Measurements from ENCODE around the gene TMED5.
"Not testable (repeated sequence)": the region's sequence is repeated elsewhere in the genome, so short reads cannot be mapped to it uniquely, and the experiment has no call there.

Gene TMED5

DNA sequence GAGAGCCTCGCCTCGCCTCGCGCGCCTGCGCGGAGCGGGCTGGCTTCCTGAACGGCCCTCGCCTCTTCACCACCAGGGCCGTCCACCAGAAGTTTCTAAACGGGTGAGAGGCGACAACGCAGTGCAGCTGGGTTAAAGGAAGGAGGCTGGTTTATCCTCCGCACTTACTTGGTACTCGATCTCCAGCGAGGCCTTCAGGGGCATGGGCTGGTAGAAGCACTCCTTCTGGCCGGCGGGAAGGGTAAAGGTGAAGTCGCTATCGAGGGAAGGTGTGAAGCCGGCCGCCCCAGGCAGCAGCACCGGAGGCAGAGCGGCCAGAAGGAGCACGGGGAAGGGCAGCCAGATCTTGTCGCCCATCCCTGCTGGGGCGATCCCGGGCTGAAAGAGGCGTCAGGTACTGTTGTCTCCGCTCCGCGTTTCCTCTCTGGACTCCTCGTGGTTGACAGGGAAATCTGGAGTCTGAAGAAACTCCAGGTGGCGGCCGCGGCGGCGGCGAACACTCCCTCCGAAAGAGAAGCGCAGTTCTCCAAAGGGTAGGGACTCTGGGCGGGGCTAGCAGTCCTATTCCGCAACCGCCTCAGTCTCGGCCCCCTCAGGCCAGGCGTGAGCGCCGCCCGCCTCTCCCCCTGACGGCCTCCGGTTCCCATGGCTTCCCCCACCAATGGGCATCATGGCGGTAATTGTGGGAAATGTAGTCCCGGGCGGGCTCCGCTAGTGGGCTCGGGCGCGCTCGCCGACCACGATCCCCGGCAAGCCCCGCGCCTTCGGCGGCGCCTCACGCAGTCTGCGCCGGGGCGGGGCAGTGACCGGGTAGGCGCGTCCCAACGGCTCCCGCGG lies at the start of gene TMED5:
TSS of gene TMED5 (minus strand) at position 528 of the 837 bp plus-strand sequence. CDS start at position 357, 171 bp downstream.
- peak; percentile 93 for DNase-seq (ENCODE audit: low read depth, low spot score)

DNA sequence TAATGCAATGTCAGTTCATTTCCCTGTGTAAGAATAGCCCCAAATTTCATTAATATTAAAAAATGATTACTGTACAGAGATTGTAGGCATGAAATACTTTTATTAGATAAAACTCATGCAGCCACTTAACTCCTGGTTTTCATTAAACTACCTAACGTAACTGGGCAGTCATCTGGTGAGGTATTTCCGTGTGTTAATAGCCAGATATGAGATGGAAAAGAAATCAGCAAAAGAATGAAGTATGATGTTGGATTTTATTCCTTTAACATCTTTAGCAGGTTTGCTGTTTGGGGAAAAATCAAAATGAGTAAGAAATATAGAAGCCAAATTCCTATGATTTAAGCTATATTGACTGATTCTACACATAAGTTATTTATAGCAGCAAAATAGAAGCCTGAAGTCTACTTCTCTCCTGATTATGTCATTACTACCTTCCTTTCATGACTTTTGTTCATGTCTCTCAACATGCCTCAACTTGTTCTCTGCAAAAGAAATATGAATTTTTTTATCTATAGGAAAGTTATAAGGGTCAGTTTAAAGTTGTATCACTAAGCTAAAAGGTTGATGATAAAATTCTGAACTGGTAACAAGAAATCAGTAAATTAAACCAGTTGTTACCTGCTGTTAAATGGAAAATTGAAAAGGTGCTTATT lies 42.9 kb upstream of the TMED5 start:
- DNase-seq (ENCODE audit: low read depth, low spot score), result no peak

GRCh38 chr1:93221913-93222312 lies 41.7 kb upstream of the TMED5 start:
- no peak for DNase-seq (ENCODE audit: low read depth, low spot score)

DNA sequence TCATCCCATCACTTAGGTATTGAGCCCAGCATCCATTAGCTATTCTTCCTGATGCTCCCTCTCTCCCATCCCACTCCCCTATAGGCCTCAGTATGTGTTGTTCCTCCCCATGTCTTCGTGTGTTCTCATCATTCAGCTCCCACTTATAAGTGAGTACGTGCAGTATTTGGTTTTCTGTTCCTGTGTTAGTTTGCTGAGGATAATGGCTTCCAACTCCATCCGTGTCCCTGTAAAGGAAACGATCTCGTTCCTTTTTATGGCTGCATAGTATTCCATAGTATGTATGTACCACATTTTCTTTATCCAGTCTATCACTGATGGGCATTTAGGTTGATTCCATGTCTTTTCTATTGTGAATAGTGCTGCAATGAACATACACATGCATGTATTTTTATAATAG lies 40.5 kb upstream of the TMED5 start:
- DNase-seq (ENCODE audit: low read depth, low spot score), result not testable (repeated sequence)

DNA sequence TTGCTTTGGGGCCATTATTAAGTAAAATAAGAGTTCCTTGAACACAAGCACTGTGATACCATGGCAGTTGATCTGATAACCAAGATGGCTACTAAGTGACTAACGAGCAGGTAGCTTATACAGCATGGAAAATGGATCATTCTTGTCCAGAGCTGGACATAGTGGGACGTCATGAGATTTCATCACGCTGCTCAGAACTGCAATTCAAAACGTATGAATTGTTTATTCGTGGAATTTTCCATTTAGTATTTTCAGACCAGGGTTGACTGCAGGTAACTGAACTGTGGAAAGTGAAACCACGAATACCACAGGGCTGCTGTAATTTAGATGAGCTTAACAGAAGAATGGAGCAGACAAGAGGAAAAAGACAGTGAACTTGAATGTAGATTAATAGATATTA lies 39.2 kb upstream of the TMED5 start:
- no peak for DNase-seq (ENCODE audit: low read depth, low spot score)

- no peak for DNase-seq (ENCODE audit: low read depth, low spot score)
Observed at GRCh38 chr1:93215322-93215721, 35.1 kb upstream of the TMED5 start.

GRCh38 chr1:93207211-93207610 lies 27.0 kb upstream of the TMED5 start:
- no peak for DNase-seq (ENCODE audit: low read depth, low spot score)

DNA sequence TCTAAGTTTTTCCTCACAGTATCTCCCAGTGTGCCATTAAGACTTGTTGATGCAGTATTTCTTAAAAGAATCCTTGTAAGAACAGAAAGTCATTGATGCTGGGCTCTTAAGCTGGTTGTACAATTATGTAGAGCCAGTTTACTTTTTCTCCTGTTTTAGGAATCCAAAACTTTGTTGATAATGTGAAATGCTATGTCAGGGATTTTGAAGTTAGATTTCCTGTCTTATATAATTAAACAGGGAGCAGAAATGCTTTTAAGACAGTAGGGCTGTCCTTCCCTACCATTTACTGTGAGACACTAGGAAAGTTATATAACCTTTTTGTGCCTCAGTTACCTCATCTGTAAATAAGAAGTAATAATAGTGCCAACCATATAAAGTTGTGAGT lies 26.3 kb upstream of the TMED5 start:
- no peak for DNase-seq (ENCODE audit: low read depth, low spot score)

DNA sequence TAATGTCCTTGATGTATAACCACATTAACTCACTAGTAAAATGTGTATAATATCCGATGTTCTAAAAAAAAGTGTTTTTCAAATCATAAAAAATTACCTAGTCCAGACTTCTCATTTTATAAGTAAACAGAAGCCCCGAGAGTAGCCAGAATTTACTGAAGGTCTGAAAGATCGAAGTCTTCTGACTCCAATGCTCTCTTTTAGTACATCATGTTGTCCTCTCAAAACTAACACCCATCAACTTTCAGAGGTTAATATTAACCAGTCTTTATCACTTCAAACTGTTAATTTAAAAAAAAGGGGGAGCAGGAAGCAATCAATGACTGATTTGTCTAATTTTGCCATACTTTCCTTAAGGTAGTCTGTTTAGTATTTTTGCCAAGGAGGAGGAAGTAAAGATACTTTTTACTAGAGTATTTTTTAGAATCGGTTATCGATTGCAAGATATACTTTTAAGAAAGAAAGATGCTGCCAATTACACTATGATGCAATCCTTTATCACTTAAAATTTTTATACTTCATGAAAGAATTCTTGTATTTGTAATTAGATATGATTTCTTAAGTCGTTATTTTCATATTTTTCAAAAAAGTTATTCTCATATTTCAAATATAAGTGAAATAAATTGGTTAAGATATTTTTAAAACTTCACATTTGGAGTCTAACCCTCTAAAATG lies 25.8 kb upstream of the TMED5 start:
- DNase-seq (ENCODE audit: low read depth, low spot score), result no peak

DNA sequence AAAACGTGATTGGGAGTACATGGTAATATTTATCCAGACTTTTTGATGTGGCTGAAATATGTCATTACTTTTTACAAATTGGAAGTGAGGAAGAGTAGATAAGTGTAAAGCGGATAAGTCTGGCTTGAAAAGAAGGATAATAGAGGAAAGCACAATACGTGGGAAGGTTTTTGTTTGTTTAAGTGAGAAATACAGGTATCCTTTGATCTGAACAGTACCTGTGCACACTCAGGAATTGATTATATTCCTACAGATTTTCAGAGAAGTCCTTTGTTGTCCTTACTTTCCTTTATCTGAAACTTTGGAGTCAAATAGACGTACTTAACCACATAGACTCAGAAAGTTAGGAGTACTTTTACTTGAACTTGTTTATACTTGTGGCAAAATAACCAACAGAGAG lies 20.5 kb upstream of the TMED5 start:
- DNase-seq (ENCODE audit: low read depth, low spot score), result no peak

DNA sequence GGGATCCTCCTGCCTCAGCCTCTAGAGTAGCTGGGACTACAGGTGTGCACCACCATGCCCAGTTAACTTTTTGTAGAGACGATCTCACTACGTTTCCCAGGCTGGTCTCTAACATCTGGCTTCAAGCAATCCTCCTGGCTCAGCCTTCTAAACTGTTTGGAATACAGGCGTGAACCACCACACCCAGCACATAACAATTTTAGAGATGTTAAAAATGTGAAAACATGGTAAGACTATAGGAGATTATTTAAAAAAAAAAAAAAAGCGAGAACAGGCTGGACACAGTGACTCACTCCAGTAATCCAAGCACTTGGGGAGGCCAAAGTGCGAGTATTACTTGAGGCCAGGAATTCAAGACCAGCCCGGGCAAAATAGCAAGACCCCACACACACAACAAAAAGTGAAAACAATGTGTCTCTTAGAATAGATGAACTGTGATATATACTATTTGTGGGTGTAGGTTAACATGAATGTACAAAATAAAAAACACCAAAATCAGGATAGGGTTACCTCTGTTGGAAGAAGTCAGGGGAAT lies 19.9 kb upstream of the TMED5 start:
- no peak for DNase-seq (ENCODE audit: low read depth, low spot score)

DNA sequence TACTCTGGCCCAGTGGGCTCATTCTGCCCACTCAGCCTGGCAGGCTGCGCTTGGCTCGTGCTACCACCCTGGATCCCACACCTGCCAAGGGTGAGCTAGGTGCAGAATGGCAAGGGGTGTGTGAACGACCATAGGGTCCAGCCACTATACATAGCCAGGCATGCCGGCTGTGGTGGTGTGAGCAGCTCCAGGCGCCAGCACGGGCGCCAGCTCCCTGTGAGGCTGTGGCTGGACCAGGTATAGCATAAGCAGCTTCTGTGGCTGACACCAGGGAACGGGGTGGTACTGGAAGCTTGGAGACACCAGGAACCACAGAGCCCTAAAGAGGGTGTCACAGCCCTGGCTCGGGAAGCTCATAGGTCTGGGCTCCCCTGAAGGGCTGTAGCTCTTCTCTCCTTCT lies 18.9 kb upstream of the TMED5 start:
- no peak for DNase-seq (ENCODE audit: low read depth, low spot score)

- no peak for DNase-seq (ENCODE audit: low read depth, low spot score)
Observed at GRCh38 chr1:93196591-93196990, 16.4 kb upstream of the TMED5 start.

DNA sequence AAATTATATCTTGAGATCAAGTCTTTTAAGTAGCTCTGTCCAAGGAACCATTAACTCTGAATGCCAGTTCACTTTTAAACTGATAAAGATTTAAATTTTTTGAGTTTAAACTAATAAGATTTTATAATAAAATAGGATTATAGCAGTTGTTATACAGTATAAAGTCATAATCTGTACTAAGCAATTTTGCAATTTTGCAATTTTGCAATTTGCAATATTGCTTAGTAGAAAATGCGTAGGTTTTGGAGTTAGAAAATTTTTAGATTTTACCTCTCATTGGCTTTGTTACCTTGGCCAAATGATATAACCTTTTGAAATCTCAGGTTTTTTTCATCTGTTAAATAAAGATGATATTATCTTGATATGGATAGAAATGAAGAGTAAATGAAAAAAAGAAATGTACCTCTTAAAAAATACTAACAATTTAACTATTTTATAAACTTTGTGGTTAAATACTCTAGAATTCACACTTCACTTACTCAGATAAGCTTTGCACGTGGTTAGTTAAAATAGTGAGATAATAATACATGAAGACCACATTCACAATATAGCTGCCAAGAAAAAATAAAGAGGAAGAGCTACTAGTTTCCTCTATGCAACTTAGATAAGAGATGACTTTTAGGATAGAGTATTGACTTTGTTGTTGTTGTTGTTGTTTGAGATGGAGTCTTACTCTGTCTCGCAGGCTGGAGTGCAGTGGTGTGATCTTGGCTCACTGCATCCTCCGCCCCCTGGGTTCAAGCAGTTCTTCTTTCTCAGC lies 14.2 kb upstream of the TMED5 start:
- no peak for DNase-seq (ENCODE audit: low read depth, low spot score)

- no peak for DNase-seq (ENCODE audit: low read depth, low spot score)
Observed at GRCh38 chr1:93190432-93190831, 10.2 kb upstream of the TMED5 start.

DNA sequence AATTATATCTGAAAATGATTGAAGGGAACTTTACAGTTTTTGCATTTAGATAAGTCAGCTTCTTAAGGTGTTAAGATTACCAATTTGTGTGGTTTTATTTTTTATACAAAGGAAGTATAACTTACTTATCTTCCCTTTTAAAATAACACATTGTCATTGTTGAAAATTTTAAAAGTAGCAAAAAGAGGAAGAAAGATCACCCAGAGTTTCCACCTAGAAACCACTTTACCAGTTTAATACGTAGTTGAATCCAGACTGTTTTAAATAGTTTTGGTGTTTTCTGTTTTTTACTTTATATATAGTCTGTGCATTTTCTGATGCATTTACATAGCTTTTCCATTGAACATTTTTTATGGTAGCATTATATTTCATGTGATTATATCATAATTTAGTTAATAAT lies 6.5 kb upstream of the TMED5 start:
- DNase-seq (ENCODE audit: low read depth, low spot score), result no peak

GRCh38 chr1:93180723-93181613 lies 755 bp upstream of the TMED5 start, which contains the start of gene CCDC18:
Gene CCDC18, plus strand, starts transcription at chr1:93180724. Its CDS starts 2,638 bp downstream, at chr1:93183362.
- peak; percentile 33 for DNase-seq (ENCODE audit: low read depth, low spot score)

- no peak for DNase-seq (ENCODE audit: low read depth, low spot score)
Observed at GRCh38 chr1:93178418-93178817, 1.8 kb downstream of the TMED5 start.

GRCh38 chr1:93177991-93178390 lies 2.2 kb downstream of the TMED5 start:
- DNase-seq (ENCODE audit: low read depth, low spot score), result no peak

DNA sequence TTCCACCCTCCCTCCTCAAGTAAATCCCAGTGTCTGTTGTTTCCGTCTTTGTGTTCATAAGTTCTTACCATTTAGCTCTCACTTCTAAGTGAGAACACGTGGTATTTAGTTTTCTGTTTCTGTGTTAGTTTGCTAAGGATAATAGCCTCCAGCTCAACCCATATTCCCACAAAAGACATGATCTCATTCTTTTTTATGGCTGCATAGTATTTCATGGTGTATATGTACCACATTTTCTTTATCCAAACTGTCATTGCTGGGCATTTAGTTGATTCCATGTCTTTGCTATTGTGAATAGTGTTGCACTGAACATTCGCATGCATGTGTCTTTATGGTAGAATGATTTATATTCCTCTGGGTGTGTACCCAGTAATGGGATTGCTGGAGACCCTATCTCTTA lies 5.6 kb downstream of the TMED5 start:
- not testable (repeated sequence) for DNase-seq (ENCODE audit: low read depth, low spot score)

Data from activated CD4-positive, CD25-positive, alpha-beta regulatory T cell treated with anti-CD3 and anti-CD28 coated beads, Interleukin-2, amount 50 U/mL, for 16 hours (primary cell).